ENCODE results near the gene ARFRP1. TPM values are rescaled to one million over a fixed set of nuclear protein-coding genes. Genes with fewer than 3 reads are reported as not detected.
"Not testable (repeated sequence)": the region's sequence is repeated elsewhere in the genome, so short reads cannot be mapped to it uniquely, and the experiment has no call there.

ARFRP1 gene
- total and polyA plus RNA-seq, 12 donors: 34.9 to 59.1 (median 40.0) TPM

DNA sequence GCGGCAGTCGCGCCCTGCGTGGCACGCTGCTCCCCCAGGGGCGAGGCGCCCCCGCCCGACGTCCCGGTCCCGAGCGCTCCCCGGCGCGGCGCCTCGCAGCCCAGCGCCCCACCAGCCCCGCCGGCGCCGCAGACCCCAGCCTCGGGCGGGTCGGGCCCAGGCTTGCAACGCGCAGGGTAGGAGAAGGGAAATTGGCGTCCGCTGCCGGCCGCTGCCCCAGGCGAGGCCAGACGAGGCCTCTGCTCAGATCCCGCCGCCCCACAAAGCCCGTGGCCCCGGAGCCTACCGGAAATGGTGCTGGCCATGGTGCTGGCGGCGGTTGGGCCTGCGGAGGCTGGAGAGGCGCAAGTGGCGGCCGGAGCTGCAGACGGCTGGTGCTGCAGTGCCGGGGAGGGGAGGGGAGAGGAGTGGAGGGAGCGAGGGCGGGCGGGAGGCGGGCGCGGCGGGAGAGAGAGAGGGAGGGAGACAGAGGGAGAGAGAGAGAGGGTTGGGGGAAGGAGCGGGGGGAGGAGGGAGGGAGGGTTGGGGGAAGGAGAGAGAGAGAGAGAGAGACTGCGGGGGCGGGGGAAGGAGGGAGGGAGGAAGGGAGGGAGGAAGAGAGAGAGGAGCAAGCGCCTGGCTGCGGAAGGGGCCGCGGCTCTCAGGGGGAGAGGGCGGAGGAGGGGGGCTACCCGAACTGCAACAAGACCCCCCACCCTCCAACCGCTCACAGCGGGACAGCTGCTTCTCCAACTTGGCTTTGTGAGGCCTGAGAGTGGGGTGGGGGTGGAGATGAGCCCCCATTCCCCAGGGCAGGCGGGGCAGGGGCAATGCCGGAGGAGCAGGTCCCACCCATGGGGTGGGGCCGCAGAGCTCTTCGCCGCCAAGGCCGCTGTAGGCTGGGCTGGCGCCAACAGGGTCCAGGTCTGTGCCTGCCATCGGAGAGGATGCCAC lies 54.5 kb downstream of the ARFRP1 start, which contains the start of gene STMN3:
Gene STMN3, minus strand, starts transcription at position 384 of the 933 bp plus-strand sequence. Its CDS starts 79 bp downstream, at position 305.
- peak within 1 kb of the TSS; percentile 38 to 75 (median 64) for H3K4me3 ChIP-seq
- intact Hi-C loops (cut with DNase I): loop anchor here in 1 of 10 donors (10.0 kb wide), 1 partner anchor 81 kb away; the partner anchor contains the start of genes LIME1 and SLC2A4RG

DNA sequence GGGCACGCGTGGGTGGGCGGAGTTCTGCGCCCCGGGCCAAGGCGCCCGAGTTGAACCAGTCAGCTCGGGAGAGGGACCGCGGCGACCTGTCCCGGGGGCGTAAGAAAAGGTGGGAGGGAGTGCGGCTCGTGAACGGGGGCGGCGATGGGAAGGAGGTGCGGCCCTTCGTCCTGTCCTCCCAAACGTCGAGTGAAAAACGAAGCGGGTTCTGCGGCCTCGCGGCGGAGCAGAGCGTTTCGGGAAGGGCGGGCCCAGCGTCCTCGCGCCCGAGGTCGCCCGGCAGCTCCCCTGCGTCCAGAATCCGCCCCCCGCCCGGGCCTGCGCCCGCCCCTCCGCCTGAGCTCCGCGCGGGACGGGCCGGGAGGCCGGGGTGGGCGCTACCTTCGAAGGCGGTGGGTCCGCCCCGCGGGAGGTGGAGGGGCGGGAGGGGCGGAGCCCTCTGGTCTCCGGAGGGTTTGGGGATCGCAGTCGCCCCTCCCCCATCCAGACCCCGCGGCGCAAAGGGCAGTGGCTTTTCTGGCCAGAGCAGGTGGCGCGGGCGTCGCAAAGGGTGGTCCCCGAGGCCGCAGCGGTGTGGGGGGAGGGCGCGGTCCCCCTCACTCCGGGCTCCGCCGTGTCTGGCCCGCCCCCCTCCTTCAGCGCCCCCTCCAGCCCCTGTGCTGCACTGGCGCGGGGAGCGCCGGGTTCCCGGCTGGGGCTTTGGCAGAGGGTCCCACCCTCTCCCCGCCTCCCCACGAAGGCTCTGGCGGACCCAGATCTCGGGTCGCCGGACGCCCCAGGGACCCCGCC lies 55.4 kb downstream of the ARFRP1 start:
- intact Hi-C loops (cut with DNase I): loop anchor here in 1 of 10 donors (10.0 kb wide), 1 partner anchor 82 kb away; the partner anchor contains the start of genes LIME1 and SLC2A4RG
- peak in 6 of 8 donors; percentile 6 to 37 (median 14) for ATAC-seq
- Histone ChIP-seq H3K27ac (peak overlapping the region in 8 of 10 donors; percentile 13 to 63 (median 30)), H3K4me3 (peak overlapping the region; percentile 38 to 75 (median 64)), H3K27me3 (peaks cover 0 to 23% (median 10%) of the 10 kb centered on the region in 7 donors), H3K9me3 (no peaks in the 10 kb centered on the region), H3K4me1 (peaks cover 12 to 33% (median 28%) of the 10 kb centered on the region in 9 donors), H3K36me3 (no peaks in the 10 kb centered on the region)
- TF ChIP-seq, protein P1, sequence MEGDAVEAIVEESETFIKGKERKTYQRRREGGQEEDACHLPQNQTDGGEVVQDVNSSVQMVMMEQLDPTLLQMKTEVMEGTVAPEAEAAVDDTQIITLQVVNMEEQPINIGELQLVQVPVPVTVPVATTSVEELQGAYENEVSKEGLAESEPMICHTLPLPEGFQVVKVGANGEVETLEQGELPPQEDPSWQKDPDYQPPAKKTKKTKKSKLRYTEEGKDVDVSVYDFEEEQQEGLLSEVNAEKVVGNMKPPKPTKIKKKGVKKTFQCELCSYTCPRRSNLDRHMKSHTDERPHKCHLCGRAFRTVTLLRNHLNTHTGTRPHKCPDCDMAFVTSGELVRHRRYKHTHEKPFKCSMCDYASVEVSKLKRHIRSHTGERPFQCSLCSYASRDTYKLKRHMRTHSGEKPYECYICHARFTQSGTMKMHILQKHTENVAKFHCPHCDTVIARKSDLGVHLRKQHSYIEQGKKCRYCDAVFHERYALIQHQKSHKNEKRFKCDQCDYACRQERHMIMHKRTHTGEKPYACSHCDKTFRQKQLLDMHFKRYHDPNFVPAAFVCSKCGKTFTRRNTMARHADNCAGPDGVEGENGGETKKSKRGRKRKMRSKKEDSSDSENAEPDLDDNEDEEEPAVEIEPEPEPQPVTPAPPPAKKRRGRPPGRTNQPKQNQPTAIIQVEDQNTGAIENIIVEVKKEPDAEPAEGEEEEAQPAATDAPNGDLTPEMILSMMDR (IDR thresholded peaks at IDR 0.05): no peak
- peak in 1 of 2 donors; percentile 39 for DNase-seq
- 1% methylated on average over 41 to 91 of the region's 91 CpGs for WGBS, 2 donors

More for the DNA sequence above, 54.5 kb downstream of the ARFRP1 start, which contains the start of gene STMN3:
- no peaks in the 10 kb centered on the region for H3K9me3 ChIP-seq
- H3K27me3 ChIP-seq: peaks cover 0 to 23% (median 10%) of the 10 kb centered on the region in 7 donors
- ATAC-seq (peak; percentile 65 to 78 (median 76)), DNase-seq (peak; percentile 89 to 90)
- peak within 1 kb of the TSS in 9 of 10 donors; percentile 60 to 83 (median 74) for H3K27ac ChIP-seq
- WGBS, 2 donors: 2% methylated on average over 36 to 71 of the region's 73 CpGs
- peaks cover 13 to 39% (median 34%) of the 10 kb centered on the region in 9 donors for H3K4me1 ChIP-seq
- no peaks in the 10 kb centered on the region for H3K36me3 ChIP-seq
- TF ChIP-seq, protein P1 (IDR thresholded peaks at IDR 0.05): no peak

DNA sequence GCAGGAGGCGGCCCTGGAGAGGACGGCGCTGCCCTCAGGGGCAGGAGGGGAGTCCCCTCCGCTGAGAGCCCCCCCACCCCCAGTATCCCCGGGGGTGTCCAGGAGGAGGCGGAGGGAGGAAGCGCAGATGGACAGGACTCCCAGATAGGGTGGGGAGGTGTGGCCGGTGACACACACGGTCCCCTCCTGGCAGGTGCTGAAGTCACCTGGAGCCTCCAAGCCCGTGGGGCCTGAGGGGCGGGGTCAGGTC lies 55.9 kb downstream of the ARFRP1 start:
- WGBS, 2 donors: 13 to 16% methylated on average over 11 of the region's 11 CpGs
- Histone ChIP-seq H3K27ac (peak overlapping the region in 5 of 10 donors; percentile 9 to 62 (median 26)), H3K4me1 (peaks cover 10 to 28% (median 26%) of the 10 kb centered on the region in 9 donors), H3K4me3 (peak overlapping the region in 9 of 10 donors; percentile 47 to 75 (median 64)), H3K27me3 (peaks cover 0 to 23% (median 10%) of the 10 kb centered on the region in 7 donors), H3K36me3 (no peaks in the 10 kb centered on the region), H3K9me3 (no peaks in the 10 kb centered on the region)
- ATAC-seq (peak in 3 of 8 donors; percentile 2 to 6 (median 5)), DNase-seq (no peak)
- intact Hi-C loops (cut with DNase I): loop anchor here in 1 of 10 donors (10.0 kb wide), 1 partner anchor 83 kb away; the partner anchor contains the start of genes LIME1 and SLC2A4RG
- TF ChIP-seq, protein P1 (IDR thresholded peaks at IDR 0.05): no peak

DNA sequence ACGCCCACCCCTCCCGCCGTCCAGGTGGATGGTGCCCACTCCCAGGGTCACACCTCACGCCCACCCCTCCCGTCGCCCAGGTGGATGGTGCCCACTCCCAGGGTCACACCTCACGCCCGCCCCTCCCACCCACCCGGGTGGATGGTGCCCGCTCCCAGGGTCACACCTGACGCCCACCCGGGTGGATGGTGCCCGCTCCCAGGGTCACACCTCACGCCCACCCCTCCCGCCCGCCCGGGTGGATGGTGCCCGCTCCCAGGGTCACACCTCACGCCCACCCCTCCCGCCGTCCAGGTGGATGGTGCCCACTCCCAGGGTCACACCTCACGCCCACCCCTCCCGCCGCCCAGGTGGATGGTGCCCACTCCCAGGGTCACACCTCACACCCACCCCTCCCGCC lies 57.3 kb downstream of the ARFRP1 start:
- H3K4me1 ChIP-seq: peaks cover 10 to 28% (median 26%) of the 10 kb centered on the region in 9 donors
- not testable (repeated sequence) for H3K9me3 ChIP-seq, H3K36me3 ChIP-seq, DNase-seq, H3K27ac ChIP-seq, ATAC-seq, H3K4me3 ChIP-seq
- H3K27me3 ChIP-seq: peaks cover 0 to 23% (median 10%) of the 10 kb centered on the region in 7 donors
- intact Hi-C loops (cut with DNase I): loop anchor here in 1 of 10 donors (10.0 kb wide), 1 partner anchor 84 kb away; the partner anchor contains the start of genes LIME1 and SLC2A4RG
- WGBS, 2 donors: 90 to 92% methylated on average over 8 to 25 of the region's 25 CpGs

All from heart right ventricle (tissue), 16 donors.